ENCODE measurements around the gene MAB21L4. TPM values are rescaled to one million over a fixed set of nuclear protein-coding genes. Genes with fewer than 3 reads are reported as not detected.

MAB21L4 gene
- not detected for polyA plus RNA-seq (ENCODE audit: low read depth in 6 of 6)

- DNase-seq, result no peak
- Mint-ChIP-seq H3K27me3 (peaks cover 0 to 3% (median 0%) of the 10 kb centered on the region in 3 donors), H3K27ac (no peak within 1 kb of the TSS), H3K4me1 (no peaks in the 10 kb centered on the region), H3K9me3 (no peaks in the 10 kb centered on the region), H3K36me3 (no peaks in the 10 kb centered on the region), H3K4me3 (peak within 1 kb of the TSS in 1 of 8 donors; percentile 25)
- ATAC-seq (ENCODE audit: low read depth in 2 of 2), result no peak
Observed at GRCh38 chr2:240895656-240896388, at the start of gene MAB21L4. Gene MAB21L4, minus strand, starts transcription at chr2:240896156. Its CDS starts 159 bp downstream, at chr2:240895997.

- H3K36me3 Mint-ChIP-seq, result peaks cover 6 to 19% of the 10 kb centered on the region in 2 donors
- H3K4me3 Mint-ChIP-seq, result no peak overlapping the region
- no peak overlapping the region for H3K27ac Mint-ChIP-seq
- H3K27me3 Mint-ChIP-seq, result peaks cover 5 to 34% (median 29%) of the 10 kb centered on the region in 3 donors
- DNase-seq (no peak), ATAC-seq (ENCODE audit: low read depth in 2 of 2) (no peak)
- peaks cover 6 to 43% (median 19%) of the 10 kb centered on the region in 7 donors for H3K9me3 Mint-ChIP-seq
- no peaks in the 10 kb centered on the region for H3K4me1 Mint-ChIP-seq
Observed at GRCh38 chr2:240936106-240936505, 40.1 kb upstream of the MAB21L4 start.

- DNase-seq, result no peak
- no peaks in the 10 kb centered on the region for H3K4me1 Mint-ChIP-seq
- peaks cover 6 to 19% of the 10 kb centered on the region in 2 donors for H3K36me3 Mint-ChIP-seq
- H3K4me3 Mint-ChIP-seq, result peak overlapping the region in 1 of 8 donors; percentile 22
- no peak overlapping the region for H3K27ac Mint-ChIP-seq
- H3K9me3 Mint-ChIP-seq, result peaks cover 6 to 39% (median 19%) of the 10 kb centered on the region in 7 donors
- H3K27me3 Mint-ChIP-seq, result peaks cover 5 to 26% (median 21%) of the 10 kb centered on the region in 3 donors
- no peak for ATAC-seq (ENCODE audit: low read depth in 2 of 2)
Observed at GRCh38 chr2:240935103-240935876, 39.3 kb upstream of the MAB21L4 start.

- Mint-ChIP-seq H3K4me3 (peak overlapping the region in 1 of 8 donors; percentile 22), H3K27ac (no peak overlapping the region), H3K27me3 (peaks cover 5 to 25% (median 15%) of the 10 kb centered on the region in 3 donors), H3K9me3 (peaks cover 6 to 39% (median 19%) of the 10 kb centered on the region in 7 donors), H3K36me3 (peaks cover 6 to 19% of the 10 kb centered on the region in 2 donors), H3K4me1 (no peaks in the 10 kb centered on the region)
- ATAC-seq (ENCODE audit: low read depth in 2 of 2) (no peak), DNase-seq (no peak)
Observed at GRCh38 chr2:240934701-240935102, 38.7 kb upstream of the MAB21L4 start.

GRCh38 chr2:240933966-240934700, 38.2 kb upstream of the MAB21L4 start:
- no peaks in the 10 kb centered on the region for H3K4me1 Mint-ChIP-seq
- no peak for DNase-seq
- H3K27me3 Mint-ChIP-seq, result peaks cover 5 to 25% (median 12%) of the 10 kb centered on the region in 3 donors

GRCh38 chr2:240933048-240933965, 37.4 kb upstream of the MAB21L4 start:
- Mint-ChIP-seq H3K36me3 (peaks cover 6 to 19% of the 10 kb centered on the region in 2 donors), H3K27me3 (peaks cover 5 to 31% (median 20%) of the 10 kb centered on the region in 3 donors), H3K4me3 (no peak overlapping the region), H3K9me3 (peaks cover 6 to 28% (median 17%) of the 10 kb centered on the region in 7 donors), H3K4me1 (no peaks in the 10 kb centered on the region), H3K27ac (no peak overlapping the region)
- DNase-seq (no peak), ATAC-seq (ENCODE audit: low read depth in 2 of 2) (no peak)

More at GRCh38 chr2:240933966-240934700, 38.2 kb upstream of the MAB21L4 start:
- peaks cover 6 to 34% (median 19%) of the 10 kb centered on the region in 7 donors for H3K9me3 Mint-ChIP-seq
- ATAC-seq (ENCODE audit: low read depth in 2 of 2), result no peak
- peaks cover 6 to 19% of the 10 kb centered on the region in 2 donors for H3K36me3 Mint-ChIP-seq
- H3K27ac Mint-ChIP-seq, result no peak overlapping the region
- H3K4me3 Mint-ChIP-seq, result no peak overlapping the region

GRCh38 chr2:240932724-240933047, 36.7 kb upstream of the MAB21L4 start:
- peaks cover 3 to 15% of the 10 kb centered on the region in 2 donors for H3K36me3 Mint-ChIP-seq

GRCh38 chr2:240932001-240932723, 36.2 kb upstream of the MAB21L4 start:
- H3K27ac Mint-ChIP-seq, result no peak overlapping the region
- H3K4me3 Mint-ChIP-seq, result no peak overlapping the region
- peaks cover 5 to 24% (median 23%) of the 10 kb centered on the region in 3 donors for H3K27me3 Mint-ChIP-seq
- ATAC-seq (ENCODE audit: low read depth in 2 of 2), result no peak
- peaks cover 6 to 20% (median 11%) of the 10 kb centered on the region in 7 donors for H3K9me3 Mint-ChIP-seq
- no peaks in the 10 kb centered on the region for H3K4me1 Mint-ChIP-seq
- DNase-seq, result no peak
- peaks cover 0 to 13% of the 10 kb centered on the region in 2 donors for H3K36me3 Mint-ChIP-seq

More at GRCh38 chr2:240932724-240933047, 36.7 kb upstream of the MAB21L4 start:
- H3K4me3 Mint-ChIP-seq, result no peak overlapping the region
- ATAC-seq (ENCODE audit: low read depth in 2 of 2) (no peak), DNase-seq (no peak)
- H3K4me1 Mint-ChIP-seq, result no peaks in the 10 kb centered on the region
- H3K9me3 Mint-ChIP-seq, result peaks cover 6 to 25% (median 14%) of the 10 kb centered on the region in 7 donors
- no peak overlapping the region for H3K27ac Mint-ChIP-seq
- H3K27me3 Mint-ChIP-seq, result peaks cover 5 to 27% (median 23%) of the 10 kb centered on the region in 3 donors

- Mint-ChIP-seq H3K4me1 (no peaks in the 10 kb centered on the region), H3K4me3 (no peak overlapping the region), H3K27me3 (peaks cover 2 to 23% (median 20%) of the 10 kb centered on the region in 3 donors), H3K9me3 (peaks cover 2 to 12% (median 7%) of the 10 kb centered on the region in 7 donors), H3K36me3 (peaks cover 0 to 7% of the 10 kb centered on the region in 2 donors), H3K27ac (no peak overlapping the region)
- no peak for DNase-seq
- ATAC-seq (ENCODE audit: low read depth in 2 of 2), result no peak
Observed at GRCh38 chr2:240931319-240931949, 35.5 kb upstream of the MAB21L4 start.

GRCh38 chr2:240930631-240931318, 34.8 kb upstream of the MAB21L4 start:
- Mint-ChIP-seq H3K27me3 (peaks cover 0 to 16% (median 14%) of the 10 kb centered on the region in 3 donors), H3K9me3 (peaks cover 0 to 7% (median under 1%) of the 10 kb centered on the region in 7 donors), H3K36me3 (peaks cover 0 to under 1% of the 10 kb centered on the region in 2 donors), H3K4me3 (no peak overlapping the region), H3K4me1 (no peaks in the 10 kb centered on the region), H3K27ac (no peak overlapping the region)
- ATAC-seq (ENCODE audit: low read depth in 2 of 2), result no peak
- DNase-seq, result no peak

GRCh38 chr2:240930096-240930630, 34.2 kb upstream of the MAB21L4 start:
- H3K4me3 Mint-ChIP-seq, result no peak overlapping the region
- no peak overlapping the region for H3K27ac Mint-ChIP-seq
- no peak for ATAC-seq (ENCODE audit: low read depth in 2 of 2)
- no peaks in the 10 kb centered on the region for H3K36me3 Mint-ChIP-seq
- no peak for DNase-seq
- H3K9me3 Mint-ChIP-seq, result peaks cover 0 to 7% (median 0%) of the 10 kb centered on the region in 7 donors
- H3K4me1 Mint-ChIP-seq, result no peaks in the 10 kb centered on the region
- peaks cover 0 to 14% (median 12%) of the 10 kb centered on the region in 3 donors for H3K27me3 Mint-ChIP-seq
